Activated T-helper 2 cell treated with anti-CD3 and anti-CD28 coated beads, Interferon-gamma antibody, Interleukin-2, Interleukin-4, amounts not matched to agents 10 μg/mL and 5 μg/mL and 100 μg/mL, durations not matched to agents 14 hours and 24 hours and 36 hours (primary cell): Measurements from ENCODE around the gene TMA7. TPM values are rescaled to one million over a fixed set of nuclear protein-coding genes. Genes with fewer than 3 reads are reported as not detected.

Source experiments
- DNase-seq: peaks from one replicate; pipeline ENCODE4 v3.0.0; 2021; ENCODE audit warnings: low spot score
- H3K27ac Mint-ChIP-seq: one replicate; pipeline ENCODE4 v1.8.0; 2021; ENCODE audit warnings: mixed read lengths
- H3K27me3 Mint-ChIP-seq: one replicate; pipeline ENCODE4 v1.8.0; 2021; ENCODE audit warnings: low read depth, mixed read lengths
- H3K36me3 Mint-ChIP-seq: one replicate; pipeline ENCODE4 v1.8.0; 2021; ENCODE audit warnings: low read depth, mixed read lengths
- H3K4me1 Mint-ChIP-seq: one replicate; pipeline ENCODE4 v1.8.0; 2021; ENCODE audit warnings: low read depth, mixed read lengths
- H3K4me3 Mint-ChIP-seq: one replicate; pipeline ENCODE4 v1.8.0; 2021; ENCODE audit warnings: low read depth, mild to moderate bottlenecking, moderate library complexity, mixed read lengths
- H3K9me3 Mint-ChIP-seq: one replicate; pipeline ENCODE4 v1.8.0; 2021; ENCODE audit warnings: mixed read lengths
- intact Hi-C: fragments of 100-400 bp; cut with micrococcal nuclease; formaldehyde crosslinking; loops from one replicate; pipeline ENCODE4 v1.15.1; 2023
- total RNA-seq: library from RNA; stranded (reverse); gene quantifications from 2 replicates; pipeline ENCODE4 v1.2.3, GENCODE V29; 2022

Gene TMA7
- total RNA-seq, 1 donor from 2014 or later = 289 TPM

- DNase-seq = no peak
- no peak overlapping the region for H3K4me3 Mint-ChIP-seq
- H3K27ac Mint-ChIP-seq = no peak overlapping the region
- H3K9me3 Mint-ChIP-seq = no peaks in the 10 kb centered on the region
- intact Hi-C loops = loop anchor here (5.0 kb wide), 1 partner anchor 234 kb away; the partner anchor contains the start of gene SLC26A6
- no peaks in the 10 kb centered on the region for H3K4me1 Mint-ChIP-seq
- no peaks in the 10 kb centered on the region for H3K27me3 Mint-ChIP-seq
- no peaks in the 10 kb centered on the region for H3K36me3 Mint-ChIP-seq
These were observed 36.3 kb upstream of the TMA7 start for GRCh38 chr3:48403533-48404439.

- peak; percentile 6 for DNase-seq
- H3K36me3 Mint-ChIP-seq = no peaks in the 10 kb centered on the region
- no peak overlapping the region for H3K4me3 Mint-ChIP-seq
- intact Hi-C loops = loop anchor here (5.0 kb wide), 1 partner anchor 233 kb away; the partner anchor contains the start of gene SLC26A6
- H3K27ac Mint-ChIP-seq = no peak overlapping the region
- no peaks in the 10 kb centered on the region for H3K9me3 Mint-ChIP-seq
- H3K4me1 Mint-ChIP-seq = no peaks in the 10 kb centered on the region
- no peaks in the 10 kb centered on the region for H3K27me3 Mint-ChIP-seq
These were observed 35.4 kb upstream of the TMA7 start for GRCh38 chr3:48404440-48405342.

- Mint-ChIP-seq H3K4me3 (no peak overlapping the region), H3K9me3 (no peaks in the 10 kb centered on the region), H3K4me1 (no peaks in the 10 kb centered on the region), H3K36me3 (no peaks in the 10 kb centered on the region), H3K27ac (no peak overlapping the region), H3K27me3 (no peaks in the 10 kb centered on the region)
- peak; percentile 7 for DNase-seq
- intact Hi-C loops = no loop called here
These were observed 34.6 kb upstream of the TMA7 start for GRCh38 chr3:48405343-48405881.

- intact Hi-C loops = no loop called here
- no peak overlapping the region for H3K4me3 Mint-ChIP-seq
These were observed 34.1 kb upstream of the TMA7 start for GRCh38 chr3:48405971-48406370.

GRCh38 chr3:48406443-48407431, 33.3 kb upstream of the TMA7 start:
- H3K4me3 Mint-ChIP-seq = no peak overlapping the region
- no peaks in the 10 kb centered on the region for H3K9me3 Mint-ChIP-seq
- no peaks in the 10 kb centered on the region for H3K36me3 Mint-ChIP-seq
- intact Hi-C loops = no loop called here
- no peak overlapping the region for H3K27ac Mint-ChIP-seq
- H3K4me1 Mint-ChIP-seq = no peaks in the 10 kb centered on the region
- H3K27me3 Mint-ChIP-seq = no peaks in the 10 kb centered on the region
- peak; percentile 4 for DNase-seq

More at GRCh38 chr3:48405971-48406370, 34.1 kb upstream of the TMA7 start:
- DNase-seq = no peak
- H3K4me1 Mint-ChIP-seq = no peaks in the 10 kb centered on the region
- H3K27ac Mint-ChIP-seq = no peak overlapping the region
- no peaks in the 10 kb centered on the region for H3K9me3 Mint-ChIP-seq
- H3K27me3 Mint-ChIP-seq = no peaks in the 10 kb centered on the region
- no peaks in the 10 kb centered on the region for H3K36me3 Mint-ChIP-seq

- Mint-ChIP-seq H3K27ac (no peak overlapping the region), H3K36me3 (no peaks in the 10 kb centered on the region), H3K4me1 (no peaks in the 10 kb centered on the region), H3K9me3 (no peaks in the 10 kb centered on the region), H3K4me3 (no peak overlapping the region), H3K27me3 (no peaks in the 10 kb centered on the region)
- intact Hi-C loops = no loop called here
- no peak for DNase-seq
These were observed 32.4 kb upstream of the TMA7 start for GRCh38 chr3:48407542-48408099.

- no peaks in the 10 kb centered on the region for H3K27me3 Mint-ChIP-seq
- no peak overlapping the region for H3K4me3 Mint-ChIP-seq
- no peaks in the 10 kb centered on the region for H3K36me3 Mint-ChIP-seq
- H3K4me1 Mint-ChIP-seq = no peaks in the 10 kb centered on the region
- intact Hi-C loops = no loop called here
- H3K9me3 Mint-ChIP-seq = no peaks in the 10 kb centered on the region
- no peak for DNase-seq
- H3K27ac Mint-ChIP-seq = no peak overlapping the region
These were observed 31.2 kb upstream of the TMA7 start for GRCh38 chr3:48408823-48409281.

- intact Hi-C loops = no loop called here
- no peaks in the 10 kb centered on the region for H3K36me3 Mint-ChIP-seq
These were observed 30.5 kb upstream of the TMA7 start for GRCh38 chr3:48409291-48410201.

GRCh38 chr3:48410205-48411040, 29.6 kb upstream of the TMA7 start:
- no peak overlapping the region for H3K4me3 Mint-ChIP-seq
- H3K36me3 Mint-ChIP-seq = no peaks in the 10 kb centered on the region
- no peaks in the 10 kb centered on the region for H3K27me3 Mint-ChIP-seq
- no peak overlapping the region for H3K27ac Mint-ChIP-seq
- no peak for DNase-seq
- no peaks in the 10 kb centered on the region for H3K4me1 Mint-ChIP-seq
- no peaks in the 10 kb centered on the region for H3K9me3 Mint-ChIP-seq
- intact Hi-C loops = no loop called here

More at GRCh38 chr3:48409291-48410201, 30.5 kb upstream of the TMA7 start:
- Mint-ChIP-seq H3K4me1 (no peaks in the 10 kb centered on the region), H3K27ac (no peak overlapping the region), H3K27me3 (no peaks in the 10 kb centered on the region), H3K4me3 (no peak overlapping the region), H3K9me3 (no peaks in the 10 kb centered on the region)
- DNase-seq = no peak

GRCh38 chr3:48411041-48411588, 28.9 kb upstream of the TMA7 start:
- Mint-ChIP-seq H3K27me3 (no peaks in the 10 kb centered on the region), H3K36me3 (no peaks in the 10 kb centered on the region), H3K27ac (no peak overlapping the region), H3K4me1 (no peaks in the 10 kb centered on the region), H3K9me3 (no peaks in the 10 kb centered on the region), H3K4me3 (no peak overlapping the region)
- no peak for DNase-seq
- intact Hi-C loops = no loop called here
